IMR-90 (cell line): ENCODE data around the gene CIC.

Experiments used
- CEBPB ChIP-seq: IDR thresholded peaks from 2 replicates; pipeline ENCODE4 v1.6.1; 2012; ENCODE audit warnings: low read depth, low read length, improper control_type of control experiment
- NFE2L2 ChIP-seq: fragments of 150-350 bp; IDR thresholded peaks from 2 replicates; pipeline ENCODE4 v1.6.1; 2016; ENCODE audit warnings: low read depth, mild to moderate bottlenecking, low read length
- POLR2A ChIP-seq: IDR thresholded peaks from 2 replicates; pipeline ENCODE4 v1.6.1; 2012; ENCODE audit warnings: mild to moderate bottlenecking, low read depth, low read length
- RAD21 ChIP-seq: IDR thresholded peaks from 2 replicates; pipeline ENCODE4 v1.6.1; 2012; ENCODE audit warnings: low read length, improper control_type of control experiment
- SMC3 ChIP-seq: fragments of 150-350 bp; IDR thresholded peaks from 2 replicates; pipeline ENCODE4 v1.6.1; 2016; ENCODE audit warnings: low read depth, mild to moderate bottlenecking, antibody characterized with exemption, low read length, moderate library complexity
- TF ChIP-seq, protein P1 (sequence below): conservative IDR thresholded peaks from 2 replicates; pipeline ENCODE4 v1.5.1; 2012; ENCODE audit warnings: mild to moderate bottlenecking, low read depth, low read length, improper control_type of control experiment
- TF ChIP-seq, protein P2 (sequence below): fragments of 150-350 bp; IDR thresholded peaks from 2 replicates; pipeline ENCODE4 v1.6.1; 2016; ENCODE audit warnings: low read depth, mild to moderate bottlenecking, low read length, moderate library complexity, borderline replicate concordance

DNA sequence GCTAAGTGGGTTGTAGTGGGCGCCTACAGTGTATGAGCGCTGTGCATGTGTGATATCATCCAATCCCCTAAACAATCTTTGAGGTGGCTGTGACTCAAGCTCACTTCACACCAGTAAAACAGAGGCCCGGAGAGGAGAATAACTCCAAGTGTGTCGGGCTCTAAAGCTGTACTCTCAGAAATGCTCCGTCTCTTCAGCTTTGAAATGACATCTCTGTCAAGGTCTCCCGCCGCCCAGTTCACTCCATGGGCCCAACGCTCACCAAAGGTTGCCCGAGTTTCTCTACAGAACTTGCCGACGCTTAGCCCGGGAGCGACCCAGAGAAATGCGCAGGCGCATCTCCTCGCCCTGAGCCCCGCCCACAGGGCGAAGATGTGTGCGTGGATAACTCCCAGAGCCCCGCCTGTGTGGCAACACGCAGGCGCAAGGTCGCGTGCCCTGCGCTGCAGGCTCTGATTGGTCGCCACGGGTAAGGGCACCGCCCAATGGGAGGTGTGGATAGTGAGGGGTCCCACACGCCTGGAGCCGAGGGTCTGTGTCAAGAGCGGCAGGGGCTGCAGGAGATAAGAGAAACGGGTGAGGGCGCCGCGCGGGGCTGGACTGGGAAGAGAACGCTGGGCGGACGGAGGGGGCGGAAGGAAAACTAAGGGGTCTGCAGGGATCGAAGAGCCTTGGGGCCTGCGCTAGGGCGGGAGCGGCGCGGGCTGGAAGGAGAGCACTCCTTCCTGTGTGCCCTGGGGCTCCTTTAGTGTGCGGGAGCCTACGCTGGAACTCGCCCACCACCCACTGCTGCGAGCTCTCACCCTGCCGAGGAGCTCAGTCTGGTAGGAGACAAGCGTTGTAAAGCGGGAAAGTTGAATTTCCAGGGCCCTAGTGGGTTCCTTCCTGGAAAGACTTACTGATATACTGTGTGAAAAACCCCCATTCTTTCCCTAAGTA lies 49.0 kb upstream of the CIC start, which contains the start of gene ZNF526:
- TF ChIP-seq, protein P1, sequence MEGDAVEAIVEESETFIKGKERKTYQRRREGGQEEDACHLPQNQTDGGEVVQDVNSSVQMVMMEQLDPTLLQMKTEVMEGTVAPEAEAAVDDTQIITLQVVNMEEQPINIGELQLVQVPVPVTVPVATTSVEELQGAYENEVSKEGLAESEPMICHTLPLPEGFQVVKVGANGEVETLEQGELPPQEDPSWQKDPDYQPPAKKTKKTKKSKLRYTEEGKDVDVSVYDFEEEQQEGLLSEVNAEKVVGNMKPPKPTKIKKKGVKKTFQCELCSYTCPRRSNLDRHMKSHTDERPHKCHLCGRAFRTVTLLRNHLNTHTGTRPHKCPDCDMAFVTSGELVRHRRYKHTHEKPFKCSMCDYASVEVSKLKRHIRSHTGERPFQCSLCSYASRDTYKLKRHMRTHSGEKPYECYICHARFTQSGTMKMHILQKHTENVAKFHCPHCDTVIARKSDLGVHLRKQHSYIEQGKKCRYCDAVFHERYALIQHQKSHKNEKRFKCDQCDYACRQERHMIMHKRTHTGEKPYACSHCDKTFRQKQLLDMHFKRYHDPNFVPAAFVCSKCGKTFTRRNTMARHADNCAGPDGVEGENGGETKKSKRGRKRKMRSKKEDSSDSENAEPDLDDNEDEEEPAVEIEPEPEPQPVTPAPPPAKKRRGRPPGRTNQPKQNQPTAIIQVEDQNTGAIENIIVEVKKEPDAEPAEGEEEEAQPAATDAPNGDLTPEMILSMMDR, result peak; percentile 10; the same call in 1 of the 2 replicates
- TF ChIP-seq, protein P2, sequence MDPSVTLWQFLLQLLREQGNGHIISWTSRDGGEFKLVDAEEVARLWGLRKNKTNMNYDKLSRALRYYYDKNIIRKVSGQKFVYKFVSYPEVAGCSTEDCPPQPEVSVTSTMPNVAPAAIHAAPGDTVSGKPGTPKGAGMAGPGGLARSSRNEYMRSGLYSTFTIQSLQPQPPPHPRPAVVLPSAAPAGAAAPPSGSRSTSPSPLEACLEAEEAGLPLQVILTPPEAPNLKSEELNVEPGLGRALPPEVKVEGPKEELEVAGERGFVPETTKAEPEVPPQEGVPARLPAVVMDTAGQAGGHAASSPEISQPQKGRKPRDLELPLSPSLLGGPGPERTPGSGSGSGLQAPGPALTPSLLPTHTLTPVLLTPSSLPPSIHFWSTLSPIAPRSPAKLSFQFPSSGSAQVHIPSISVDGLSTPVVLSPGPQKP, result no peak
- TF ChIP-seq POLR2A (peak; percentile 88), RAD21 (peak; percentile 11), NFE2L2 (no peak), CEBPB (peak; percentile 72), SMC3 (0 out of 2 replicates have a peak, but pooled peaks have one; percentile 16)
